ENCODE data around the gene TMEM185A. TPM values are rescaled to one million over a fixed set of nuclear protein-coding genes. Genes with fewer than 3 reads are reported as not detected.
"Not testable (repeated sequence)": the region's sequence is repeated elsewhere in the genome, so short reads cannot be mapped to it uniquely, and the experiment has no call there.

Gene TMEM185A
- total RNA-seq, 2 donors from 2014 or later = 37.4 to 41.8 TPM

DNA sequence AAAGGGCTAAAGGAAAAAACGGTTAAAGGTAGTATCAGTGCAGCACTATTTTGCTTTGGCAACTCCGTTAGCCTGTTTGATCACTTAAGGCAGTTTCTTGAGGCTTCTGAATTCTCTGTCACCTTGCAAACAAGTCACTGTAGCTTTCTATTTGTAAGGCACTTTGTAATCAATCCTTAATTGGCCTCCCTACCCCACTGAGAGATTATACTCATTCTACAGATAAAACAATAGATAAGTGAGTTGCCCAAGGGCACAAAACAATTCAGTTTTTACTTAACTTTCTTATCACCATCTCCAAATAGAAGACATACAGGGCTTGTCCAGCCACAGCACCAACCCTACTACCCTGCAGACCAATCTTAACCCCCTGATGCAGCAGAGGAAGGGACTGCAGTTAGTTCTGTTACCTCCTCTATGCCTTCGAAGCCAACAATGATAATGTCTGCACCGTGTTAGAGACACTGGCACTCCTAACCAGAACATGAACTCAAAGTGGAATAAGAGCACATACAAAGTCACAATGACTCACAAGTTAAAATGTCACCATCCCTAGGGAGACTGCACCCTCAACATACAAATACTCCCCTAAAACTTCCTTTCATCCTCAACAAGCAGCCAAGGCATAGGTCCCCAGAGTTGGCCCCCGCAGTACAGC is 1.7 kb downstream of the TMEM185A start:
- DNase-seq = no peak
- intact Hi-C loops (cut with DNase I) = no loop called here
- peak in 1 of 2 donors; percentile 13 for ATAC-seq

DNA sequence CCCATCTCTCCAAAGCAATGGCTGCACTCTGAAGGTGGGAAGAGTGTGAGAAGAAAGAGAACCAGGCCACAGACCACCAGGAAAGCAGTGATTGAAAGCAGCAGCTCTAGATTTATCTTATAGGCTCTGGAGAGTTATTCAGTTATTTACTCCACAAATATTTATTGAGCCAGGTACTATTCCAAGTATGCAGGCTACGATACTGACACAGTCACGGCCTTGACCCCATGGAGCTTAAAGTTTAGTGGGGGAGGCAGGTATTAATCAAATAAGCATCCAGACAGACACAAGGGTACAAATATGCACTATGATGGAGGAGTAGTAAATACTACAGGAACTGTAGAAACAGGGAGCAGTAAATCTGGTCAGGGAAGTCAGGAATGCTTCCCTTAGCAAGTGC is 2.8 kb downstream of the TMEM185A start:
- no peak for ATAC-seq
- no peak for DNase-seq
- intact Hi-C loops (cut with DNase I) = no loop called here

DNA sequence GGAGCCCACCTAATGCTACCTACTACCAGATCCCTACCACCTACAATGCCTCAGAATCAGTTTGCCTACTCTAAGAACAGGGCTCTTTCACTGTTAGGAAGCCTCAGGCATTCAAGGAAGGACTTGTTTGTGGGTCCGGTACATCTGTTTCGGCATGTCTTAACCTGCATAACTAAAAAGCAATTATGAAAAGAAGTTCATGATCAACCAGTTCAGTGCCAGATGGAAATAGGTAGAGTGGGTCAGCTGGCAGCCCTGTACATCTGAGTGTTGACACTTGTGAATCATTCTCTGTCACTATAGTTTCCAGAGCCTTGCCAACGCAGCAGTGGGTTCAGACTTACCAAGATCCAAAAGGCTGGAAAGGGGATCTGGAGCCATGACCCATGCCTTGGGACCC is 3.3 kb downstream of the TMEM185A start:
- no peak for DNase-seq
- no peak for ATAC-seq
- intact Hi-C loops (cut with DNase I) = no loop called here

- ATAC-seq; intact Hi-C loops (cut with DNase I); DNase-seq: not testable (repeated sequence)
Observed at GRCh38 chrX:149626829-149627228, 4.8 kb downstream of the TMEM185A start.

DNA sequence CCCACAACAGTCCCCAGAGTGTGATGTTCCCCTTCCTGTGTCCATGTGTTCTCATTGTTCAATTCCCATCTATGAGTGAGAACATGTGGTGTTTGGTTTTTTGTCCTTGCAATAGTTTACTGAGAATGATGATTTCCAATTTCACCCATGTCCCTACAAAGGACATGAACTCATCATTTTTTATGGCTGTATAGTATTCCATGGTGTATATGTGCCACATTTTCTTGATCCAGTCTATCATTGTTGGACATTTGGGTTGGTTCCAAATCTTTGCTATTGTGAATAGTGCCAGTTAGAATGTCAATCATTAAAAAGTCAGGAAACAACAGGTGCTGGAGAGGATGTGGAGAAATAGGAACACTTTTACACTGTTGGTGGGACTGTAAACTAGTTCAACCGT is 11.9 kb downstream of the TMEM185A start:
- ATAC-seq; DNase-seq; intact Hi-C loops (cut with DNase I): not testable (repeated sequence)

- ATAC-seq (no peak), DNase-seq (no peak)
- intact Hi-C loops (cut with DNase I) = no loop called here
Observed at GRCh38 chrX:149618871-149619270, 12.7 kb downstream of the TMEM185A start.

DNA sequence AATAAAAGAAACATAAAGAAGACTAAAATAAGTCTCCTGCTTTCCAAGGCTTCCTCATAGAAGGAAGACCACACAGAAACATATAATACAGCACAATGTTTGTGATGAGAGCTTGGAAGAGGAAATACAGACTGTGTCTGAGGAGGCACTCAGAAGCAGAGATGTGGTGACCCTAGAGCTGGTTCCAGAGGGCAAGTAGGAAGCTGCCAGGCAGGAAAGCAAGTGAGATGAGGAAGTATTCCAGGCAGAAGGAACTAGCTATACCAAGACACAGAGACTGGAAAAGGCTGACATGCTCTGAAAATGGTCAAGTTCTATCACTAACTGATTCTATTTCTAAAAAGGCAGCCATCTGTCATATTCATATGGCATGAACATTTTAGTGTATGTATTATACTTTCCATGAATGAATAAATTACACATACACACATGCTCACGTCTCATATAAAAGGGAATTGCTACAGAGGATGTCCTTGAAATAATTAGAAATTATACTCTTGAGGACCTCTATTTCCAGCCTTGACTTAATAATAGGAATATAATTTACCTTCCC is 19.9 kb downstream of the TMEM185A start:
- no peak for ATAC-seq
- no peak for DNase-seq
- intact Hi-C loops (cut with DNase I) = no loop called here

- intact Hi-C loops (cut with DNase I) = no loop called here
- ATAC-seq (no peak), DNase-seq (no peak)
Observed at GRCh38 chrX:149610511-149610910, 21.1 kb downstream of the TMEM185A start.

DNA sequence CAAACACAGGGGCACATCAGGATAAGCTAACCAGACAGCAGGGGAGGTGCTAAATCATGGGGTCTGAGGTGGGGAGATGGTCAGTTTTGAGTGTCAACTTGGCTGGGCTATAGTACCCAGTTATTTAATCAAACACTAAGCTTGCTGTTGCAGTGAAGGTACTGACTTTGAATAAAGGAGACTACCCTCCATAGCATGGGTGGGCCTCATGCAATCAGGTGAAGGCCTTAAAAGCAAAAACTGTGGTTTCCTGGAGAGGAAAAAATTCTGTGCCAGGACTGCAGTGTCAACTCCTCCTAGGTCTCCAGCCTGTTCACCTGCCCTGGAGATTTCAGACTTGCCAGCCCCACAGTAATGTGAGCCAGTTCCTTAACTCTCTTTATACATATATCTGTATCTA is 23.9 kb downstream of the TMEM185A start:
- DNase-seq = no peak
- intact Hi-C loops (cut with DNase I) = no loop called here
- no peak for ATAC-seq

- ATAC-seq; intact Hi-C loops (cut with DNase I); DNase-seq: not testable (repeated sequence)
Observed at GRCh38 chrX:149605248-149605885, 26.2 kb downstream of the TMEM185A start.

GRCh38 chrX:149598603-149599002 is 33.0 kb downstream of the TMEM185A start:
- ATAC-seq = peak in 1 of 2 donors; percentile 38
- intact Hi-C loops (cut with DNase I); DNase-seq: not testable (repeated sequence)

- ATAC-seq; DNase-seq; intact Hi-C loops (cut with DNase I): not testable (repeated sequence)
Observed at GRCh38 chrX:149595943-149596342, 35.6 kb downstream of the TMEM185A start.

- DNase-seq; ATAC-seq; intact Hi-C loops (cut with DNase I): not testable (repeated sequence)
Observed at GRCh38 chrX:149595214-149595613, 36.4 kb downstream of the TMEM185A start, which contains the start of gene HSFX2. TSS of gene HSFX2 (minus strand) at chrX:149595314. CDS start at chrX:149594700, 614 bp downstream.

- intact Hi-C loops (cut with DNase I); DNase-seq; ATAC-seq: not testable (repeated sequence)
Observed at GRCh38 chrX:149590993-149591392, 40.6 kb downstream of the TMEM185A start.

DNA sequence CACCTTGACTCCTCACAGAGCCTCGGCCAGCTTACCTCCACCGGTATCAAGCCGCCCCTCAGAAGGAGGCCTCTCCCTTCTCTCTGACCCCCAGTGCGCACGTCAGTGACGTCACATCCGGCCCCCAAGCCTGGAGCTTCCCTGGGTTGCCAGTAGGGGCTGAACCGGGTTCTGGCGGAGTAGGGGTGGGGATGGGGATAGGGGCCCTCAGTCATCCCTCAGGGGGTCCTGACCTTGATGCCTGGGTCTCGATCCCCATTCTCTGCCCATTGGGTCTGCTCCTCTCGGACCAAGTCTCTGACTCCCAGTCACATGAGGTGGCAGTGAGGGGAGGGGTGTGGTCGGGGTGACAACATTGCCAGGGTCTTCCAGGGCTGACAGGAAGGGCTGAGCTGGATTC is 44.2 kb downstream of the TMEM185A start, which contains the start of gene MAGEA9B:
TSS of gene MAGEA9B (minus strand) at position 101 of the 400 bp plus-strand sequence. CDS start 4,280 bp downstream, outside the sequence.
- ATAC-seq; intact Hi-C loops (cut with DNase I); DNase-seq: not testable (repeated sequence)

DNA sequence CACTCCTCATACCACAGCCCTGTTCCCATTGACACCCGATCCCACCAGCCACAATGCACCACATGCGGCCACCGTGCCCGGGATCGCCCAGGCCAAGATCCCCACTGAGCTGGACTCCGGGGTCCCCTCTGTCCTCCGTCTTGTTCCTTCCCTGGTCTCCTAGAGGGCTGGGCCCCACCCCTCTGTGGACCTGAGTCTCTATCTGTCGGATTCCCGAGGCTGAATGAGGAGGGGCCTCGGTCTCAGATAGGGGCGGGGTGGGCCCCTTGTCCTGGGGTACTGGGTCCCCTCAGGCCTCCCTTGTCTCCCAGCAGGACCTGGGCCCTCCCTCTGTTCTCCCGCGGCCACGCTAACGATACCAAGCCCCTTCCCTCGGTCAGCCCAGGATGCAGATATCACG is 46.0 kb downstream of the TMEM185A start:
- intact Hi-C loops (cut with DNase I); DNase-seq: not testable (repeated sequence)
- ATAC-seq = peak in 1 of 2 donors; percentile 44

GRCh38 chrX:149573456-149573855 is 58.1 kb downstream of the TMEM185A start:
- intact Hi-C loops (cut with DNase I); DNase-seq: not testable (repeated sequence)

GRCh38 chrX:149572743-149573142 is 58.8 kb downstream of the TMEM185A start:
- no peak for ATAC-seq
- intact Hi-C loops (cut with DNase I) = no loop called here
- DNase-seq = no peak

More at GRCh38 chrX:149573456-149573855, 58.1 kb downstream of the TMEM185A start:
- ATAC-seq = peak in 1 of 2 donors; percentile 55

DNA sequence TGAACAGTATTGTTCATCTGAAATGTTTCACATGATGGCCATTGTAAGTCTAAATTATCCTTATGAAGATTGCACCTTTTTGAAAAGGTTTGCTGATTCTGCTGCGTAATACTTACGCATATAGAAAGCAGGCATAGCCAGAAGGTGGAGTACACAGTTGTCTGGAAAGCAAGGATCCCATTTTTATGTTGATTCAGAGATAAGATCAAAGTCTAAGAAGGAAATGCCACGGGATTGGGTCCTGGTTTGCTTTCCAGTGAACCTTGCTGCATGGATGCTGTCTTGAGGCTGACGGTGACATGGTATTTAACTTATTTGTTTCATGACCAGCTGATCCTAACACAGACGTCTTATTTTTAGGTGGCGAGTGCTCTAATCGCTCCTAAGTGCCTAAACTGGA is 59.8 kb downstream of the TMEM185A start:
- DNase-seq (no peak), ATAC-seq (no peak)
- intact Hi-C loops (cut with DNase I) = no loop called here

- intact Hi-C loops (cut with DNase I) = no loop called here
- no peak for ATAC-seq
- DNase-seq = no peak
Observed at GRCh38 chrX:149570668-149571067, 60.9 kb downstream of the TMEM185A start.
